ENCODE data around the gene ST6GALNAC5. TPM values are rescaled to one million over a fixed set of nuclear protein-coding genes. Genes with fewer than 3 reads are reported as not detected.

The ST6GALNAC5 gene
- polyA plus RNA-seq, 1 donor from 2014 or later = not detected

DNA sequence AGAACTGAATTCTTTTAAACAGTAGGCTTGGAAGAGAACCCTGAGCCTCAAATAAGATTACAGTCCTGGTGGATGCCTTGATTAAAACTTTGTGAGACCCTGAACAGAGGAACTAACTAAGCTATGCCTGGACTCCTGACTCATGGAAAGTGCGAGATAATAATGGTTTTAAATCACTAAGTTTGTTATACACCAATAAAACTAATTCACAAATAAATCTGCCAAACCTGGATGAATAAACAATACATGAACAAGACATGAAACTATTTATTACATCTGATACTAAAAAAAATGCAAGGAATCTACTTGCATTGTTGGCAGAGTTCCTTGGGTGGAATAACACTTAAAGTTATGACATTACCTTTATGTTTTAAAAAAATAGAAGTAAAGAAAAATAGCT lies 233.6 kb downstream of the ST6GALNAC5 start:
- Mint-ChIP-seq H3K4me3 (no peak overlapping the region), H3K36me3 (peaks cover 7% of the 10 kb centered on the region), H3K9me3 (peaks cover 0 to 5% (median 2%) of the 10 kb centered on the region in 3 donors), H3K27ac (no peak overlapping the region), H3K4me1 (peaks cover 0 to 1% (median 0%) of the 10 kb centered on the region in 3 donors), H3K27me3 (no peaks in the 10 kb centered on the region)

GRCh38 chr1:77103486-77103885 lies 236.2 kb downstream of the ST6GALNAC5 start:
- no peak overlapping the region for H3K4me3 Mint-ChIP-seq
- no peaks in the 10 kb centered on the region for H3K4me1 Mint-ChIP-seq
- H3K9me3 Mint-ChIP-seq = no peaks in the 10 kb centered on the region
- H3K36me3 Mint-ChIP-seq = peaks cover 7% of the 10 kb centered on the region
- no peak overlapping the region for H3K27ac Mint-ChIP-seq
- no peaks in the 10 kb centered on the region for H3K27me3 Mint-ChIP-seq

GRCh38 chr1:77104672-77105071 lies 237.4 kb downstream of the ST6GALNAC5 start:
- H3K4me3 Mint-ChIP-seq = no peak overlapping the region
- H3K36me3 Mint-ChIP-seq = peaks cover 5% of the 10 kb centered on the region
- no peaks in the 10 kb centered on the region for H3K27me3 Mint-ChIP-seq
- H3K9me3 Mint-ChIP-seq = no peaks in the 10 kb centered on the region
- no peaks in the 10 kb centered on the region for H3K4me1 Mint-ChIP-seq
- no peak overlapping the region for H3K27ac Mint-ChIP-seq
